EH (cell line): ENCODE results near the gene EPGN.

ENCODE experiments used
- DNase-seq: peaks from one replicate; pipeline ENCODE4 v3.0.0-alpha.2; 2015; ENCODE audit warnings: low read depth

Gene EPGN

DNA sequence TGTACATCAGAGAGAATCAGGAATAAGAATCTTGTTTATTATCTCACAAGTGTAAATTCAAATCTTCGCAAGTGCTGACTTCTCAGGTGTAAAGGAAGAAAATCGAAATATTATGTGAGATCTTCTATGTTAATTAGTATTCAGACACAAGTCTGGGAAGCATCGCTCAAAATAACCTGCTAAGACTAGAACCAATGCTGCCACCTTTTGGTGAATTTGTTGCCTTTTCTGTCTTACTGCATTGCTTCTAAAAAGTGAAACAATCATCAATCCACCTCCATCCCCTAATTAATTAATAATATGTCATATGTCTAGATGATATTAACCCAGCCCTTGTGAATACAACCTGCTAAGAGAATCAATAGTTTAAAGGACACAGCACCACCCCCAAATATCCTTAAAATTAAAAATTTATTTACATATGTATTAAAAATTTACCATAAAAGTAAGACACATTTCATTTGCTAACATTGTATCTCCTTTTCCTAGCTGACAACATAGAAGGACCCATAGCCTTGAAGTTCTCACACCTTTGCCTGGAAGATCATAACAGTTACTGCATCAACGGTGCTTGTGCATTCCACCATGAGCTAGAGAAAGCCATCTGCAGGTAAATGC is 3.5 kb downstream of the EPGN start:
- peak; percentile 72 for DNase-seq

DNA sequence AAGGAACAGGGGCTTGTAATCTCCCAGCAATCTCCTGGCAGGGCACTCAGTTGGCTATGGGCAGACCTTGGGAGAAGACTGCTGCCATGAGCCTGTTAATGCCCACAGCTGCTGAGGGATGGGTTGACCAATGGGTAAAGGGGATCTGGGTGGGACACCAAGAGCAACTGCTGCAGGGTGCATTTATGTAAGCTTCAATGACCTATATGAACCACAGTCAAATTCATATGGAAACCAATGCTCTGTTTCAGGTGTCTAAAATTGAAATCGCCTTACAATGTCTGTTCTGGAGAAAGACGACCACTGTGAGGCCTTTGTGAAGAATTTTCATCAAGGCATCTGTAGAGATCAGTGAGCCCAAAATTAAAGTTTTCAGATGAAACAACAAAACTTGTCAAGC is 6.1 kb downstream of the EPGN start:
- no peak for DNase-seq

DNA sequence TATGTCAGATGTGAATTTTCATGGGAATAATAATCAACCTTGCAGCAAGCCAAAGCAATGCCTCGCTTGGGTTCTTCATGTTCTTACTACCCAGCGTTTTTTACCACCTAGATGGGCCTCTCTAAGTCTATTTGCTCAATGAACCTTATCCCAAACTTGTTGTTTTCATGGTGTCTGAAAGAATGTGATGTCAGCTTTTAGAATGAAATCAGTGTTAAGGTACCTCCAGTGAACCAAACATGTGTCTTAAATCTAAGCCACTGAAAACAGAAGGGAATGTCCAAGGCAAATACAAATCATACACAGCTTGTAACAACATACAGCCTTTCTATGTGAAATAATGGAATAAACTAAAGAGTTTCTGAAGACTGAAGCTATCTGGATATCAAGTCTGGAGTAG is 6.7 kb downstream of the EPGN start:
- no peak for DNase-seq

DNA sequence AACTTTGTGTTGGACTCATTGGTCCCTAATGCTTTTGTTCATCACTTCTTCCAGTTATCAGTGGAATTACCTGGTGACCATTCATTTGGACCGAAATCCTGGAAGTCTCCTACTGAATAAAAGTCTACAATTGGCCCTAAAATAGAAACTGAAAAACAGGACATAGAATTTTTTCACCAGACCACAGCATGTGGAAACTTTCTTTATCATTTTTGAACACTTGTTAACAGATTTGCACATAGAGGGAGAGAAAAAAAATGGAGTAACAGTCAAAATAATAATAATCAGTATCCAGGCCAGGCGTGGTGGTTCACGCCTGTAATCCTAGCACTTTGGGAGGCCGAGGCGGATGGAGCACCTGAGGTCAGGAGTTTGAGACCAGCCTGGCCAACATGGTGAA is 7.1 kb downstream of the EPGN start:
- DNase-seq = no peak

DNA sequence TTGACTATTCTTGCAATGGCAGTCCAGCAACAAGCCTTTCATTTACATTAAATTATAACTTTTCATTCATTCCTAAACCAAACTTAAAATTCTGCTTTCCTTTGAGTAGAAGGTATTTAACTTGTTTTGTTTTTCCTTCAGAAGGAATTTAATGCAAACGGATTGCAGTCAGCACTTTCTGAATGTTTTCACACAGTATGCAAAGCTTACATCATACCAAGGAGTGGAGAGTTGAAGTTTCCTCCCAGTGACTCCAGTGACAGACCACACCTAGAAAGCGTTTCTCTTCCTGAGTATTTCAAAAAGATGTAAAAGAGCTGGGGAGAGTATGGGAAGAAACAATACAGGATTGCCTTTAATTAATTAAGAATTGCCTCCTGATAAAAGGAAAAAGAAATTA is 8.1 kb downstream of the EPGN start:
- DNase-seq = peak; percentile 13

DNA sequence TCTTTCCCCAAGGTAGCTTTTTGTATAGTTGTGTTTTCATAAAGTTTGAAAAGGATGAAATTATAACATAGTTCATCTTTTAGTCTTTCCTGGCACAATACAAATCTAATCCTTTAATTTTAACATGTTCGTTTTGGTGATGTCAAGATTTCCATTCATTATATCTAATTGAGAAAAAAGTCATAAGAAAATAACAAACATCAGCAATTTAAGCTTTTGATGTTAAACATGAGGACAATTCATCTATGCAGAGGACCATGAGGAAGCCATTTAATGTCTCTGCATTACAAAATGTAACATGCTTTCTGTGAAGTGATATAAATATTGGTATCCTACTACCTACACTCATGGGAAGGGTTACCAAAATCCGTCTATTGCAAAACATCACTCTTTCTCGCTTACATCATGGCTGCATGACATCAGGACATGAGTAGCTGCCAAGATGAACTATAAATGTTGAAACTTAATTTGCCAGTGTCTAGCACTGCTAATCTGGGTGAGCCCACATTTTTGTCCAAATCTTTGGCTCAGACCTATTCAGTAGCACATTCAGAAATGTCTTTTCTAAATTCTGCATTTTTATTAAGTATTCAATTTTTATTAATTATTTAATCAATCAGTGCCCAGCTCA is 9.5 kb downstream of the EPGN start:
- peak; percentile 6 for DNase-seq

- DNase-seq = no peak
Observed at GRCh38 chr4:74318276-74318675, 10.0 kb downstream of the EPGN start.

GRCh38 chr4:74319470-74319869 is 11.2 kb downstream of the EPGN start:
- peak; percentile 5 for DNase-seq

GRCh38 chr4:74320559-74321118 is 12.4 kb downstream of the EPGN start:
- peak; percentile 67 for DNase-seq

DNA sequence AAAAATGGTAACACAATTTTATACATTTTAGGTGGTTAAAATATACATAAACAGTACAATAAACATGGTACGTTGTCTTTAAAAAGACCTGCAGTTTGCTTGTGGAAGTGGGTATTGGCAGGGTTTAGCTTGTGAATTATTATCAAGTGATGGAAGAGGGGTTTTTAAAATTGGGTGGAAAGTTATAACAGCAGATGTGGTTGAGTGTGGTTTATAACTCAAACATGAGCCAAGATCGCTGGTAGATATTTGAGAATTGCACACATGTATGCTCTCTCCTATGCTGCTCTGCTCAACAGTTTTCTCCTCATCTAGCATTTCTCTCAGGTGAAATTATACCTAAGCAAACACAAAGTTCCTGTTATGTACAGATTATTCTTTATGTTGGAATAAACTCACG is 14.0 kb downstream of the EPGN start:
- no peak for DNase-seq

DNA sequence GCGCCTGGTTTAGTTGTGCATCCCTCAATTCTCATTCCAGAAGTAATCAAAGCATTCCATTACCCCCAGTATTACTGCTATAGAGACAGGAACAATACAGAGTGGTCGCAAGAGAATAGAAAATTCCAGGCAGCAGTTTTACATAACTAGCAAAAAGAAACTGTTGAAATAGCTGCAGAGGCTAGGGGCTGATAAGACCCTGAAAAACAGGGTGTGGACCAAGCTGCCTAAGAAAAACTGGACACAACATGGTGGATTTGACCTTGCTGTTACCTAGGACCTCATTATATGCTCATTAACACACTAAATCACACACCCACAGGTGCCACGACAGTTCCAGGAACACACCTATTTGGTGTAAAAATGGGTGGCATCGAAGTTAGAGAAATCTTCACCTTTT is 15.4 kb downstream of the EPGN start:
- no peak for DNase-seq

GRCh38 chr4:74324262-74324661 is 16.0 kb downstream of the EPGN start:
- DNase-seq = no peak

DNA sequence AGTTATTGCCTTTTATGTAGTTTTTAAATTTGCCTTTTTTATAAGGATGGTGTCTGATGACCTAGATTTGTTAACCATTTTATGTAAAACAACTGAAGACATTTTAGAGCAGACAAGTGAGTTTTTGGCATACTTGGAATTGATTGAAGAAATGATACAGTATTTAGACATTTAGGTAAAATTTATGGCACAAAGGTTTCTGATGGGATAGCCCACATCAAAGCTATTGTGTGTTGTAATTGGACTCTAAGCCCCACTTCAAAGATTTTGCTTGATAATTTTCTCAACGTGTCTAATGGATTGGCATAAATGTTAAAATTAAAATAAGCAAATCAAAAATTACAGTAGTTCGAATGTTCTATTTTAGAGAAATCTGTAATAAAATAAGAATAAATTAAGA is 17.6 kb downstream of the EPGN start:
- DNase-seq = no peak

- DNase-seq = peak; percentile 67
Observed at GRCh38 chr4:74327762-74328161, 19.5 kb downstream of the EPGN start.

DNA sequence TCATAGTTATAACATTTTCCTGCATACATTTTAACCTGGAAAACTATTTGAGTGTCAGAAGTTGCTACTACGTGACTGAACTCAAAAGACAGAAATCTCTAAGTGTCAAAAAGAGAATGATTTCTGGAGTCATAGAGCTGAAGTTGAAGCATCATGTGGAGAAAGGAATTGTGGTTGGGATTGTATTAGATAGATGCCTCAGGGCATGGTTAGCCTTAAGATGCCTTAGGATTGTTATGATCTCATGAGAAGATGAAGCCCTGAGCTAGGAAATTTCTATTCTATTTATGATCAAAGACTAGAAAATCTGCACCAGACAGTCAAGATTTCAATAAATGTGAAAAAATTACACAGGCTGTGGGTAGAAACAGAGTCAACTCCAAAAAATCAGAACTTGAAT is 20.2 kb downstream of the EPGN start:
- DNase-seq = peak; percentile 72

DNA sequence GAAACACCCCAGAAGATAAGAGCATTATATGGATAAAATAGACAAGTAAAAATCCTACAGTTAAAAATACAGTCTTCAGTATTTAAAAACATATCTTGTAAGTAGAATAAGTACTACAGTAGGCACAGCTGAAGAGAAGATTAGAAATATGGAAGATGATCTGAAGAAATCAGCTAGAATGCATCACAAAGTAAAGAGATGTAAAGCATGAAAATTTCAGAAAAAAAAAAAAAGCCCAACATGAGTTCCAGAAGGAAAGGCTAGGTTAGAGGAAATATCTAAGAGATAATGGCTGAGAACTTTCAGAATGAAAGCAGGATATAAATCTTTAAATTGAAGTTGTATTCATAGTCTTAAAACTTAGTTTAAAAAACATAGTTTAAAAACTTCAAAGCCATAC is 21.0 kb downstream of the EPGN start:
- DNase-seq = no peak

- peak; percentile 25 for DNase-seq
Observed at GRCh38 chr4:74330295-74330750, 22.1 kb downstream of the EPGN start.

GRCh38 chr4:74331252-74331651 is 23.0 kb downstream of the EPGN start:
- DNase-seq = no peak

DNA sequence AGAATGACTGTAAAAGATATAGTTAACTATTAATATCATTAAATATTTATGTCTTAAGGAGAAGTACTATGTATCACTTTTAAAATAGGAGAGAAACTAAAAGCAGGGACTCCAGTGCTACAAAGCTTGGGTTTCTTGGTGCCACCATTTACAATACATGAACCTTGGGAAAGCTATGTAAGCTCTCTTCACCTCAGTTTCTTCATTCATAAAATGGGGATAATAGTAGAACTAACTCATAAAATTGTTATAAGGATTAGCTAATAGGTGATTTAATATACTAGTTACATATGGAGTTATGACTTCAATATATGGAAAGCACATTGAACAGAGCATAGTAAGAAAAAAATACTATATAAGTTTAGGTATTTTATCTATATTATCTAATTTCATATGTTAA is 23.7 kb downstream of the EPGN start:
- DNase-seq = no peak

GRCh38 chr4:74334636-74335035 is 26.4 kb downstream of the EPGN start:
- no peak for DNase-seq

DNA sequence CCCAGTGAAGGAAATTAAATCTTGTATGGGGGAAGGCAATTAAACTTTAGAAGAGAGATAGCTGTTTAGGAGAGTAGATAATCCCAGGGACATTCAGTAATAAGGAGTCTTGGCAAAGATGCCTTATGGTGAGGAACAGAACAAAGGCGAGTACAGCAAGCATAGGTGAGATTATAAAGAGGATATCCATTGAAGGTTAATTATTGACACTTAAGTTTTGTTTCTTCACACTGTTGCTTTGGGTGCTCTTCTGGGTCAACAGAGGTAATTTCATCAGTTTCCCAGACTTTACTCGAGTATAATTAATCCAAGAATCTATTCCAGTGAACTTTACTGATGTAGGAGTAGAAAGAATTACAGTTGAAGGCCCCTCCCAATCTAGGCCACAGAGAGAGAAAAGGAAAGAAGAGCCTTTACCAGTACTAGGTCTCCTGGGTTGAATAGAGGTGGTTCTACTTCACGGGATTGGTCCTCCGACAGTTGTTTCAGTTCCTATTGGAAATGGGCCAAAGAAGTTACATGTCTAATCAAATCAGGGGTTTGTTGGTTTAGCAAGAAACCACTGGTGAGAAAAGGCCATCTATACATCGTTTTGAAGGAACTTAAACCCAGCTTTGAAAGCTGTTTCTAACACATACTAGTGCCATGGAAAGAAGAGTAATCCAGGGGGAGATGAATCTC is 27.2 kb downstream of the EPGN start:
- no peak for DNase-seq

DNA sequence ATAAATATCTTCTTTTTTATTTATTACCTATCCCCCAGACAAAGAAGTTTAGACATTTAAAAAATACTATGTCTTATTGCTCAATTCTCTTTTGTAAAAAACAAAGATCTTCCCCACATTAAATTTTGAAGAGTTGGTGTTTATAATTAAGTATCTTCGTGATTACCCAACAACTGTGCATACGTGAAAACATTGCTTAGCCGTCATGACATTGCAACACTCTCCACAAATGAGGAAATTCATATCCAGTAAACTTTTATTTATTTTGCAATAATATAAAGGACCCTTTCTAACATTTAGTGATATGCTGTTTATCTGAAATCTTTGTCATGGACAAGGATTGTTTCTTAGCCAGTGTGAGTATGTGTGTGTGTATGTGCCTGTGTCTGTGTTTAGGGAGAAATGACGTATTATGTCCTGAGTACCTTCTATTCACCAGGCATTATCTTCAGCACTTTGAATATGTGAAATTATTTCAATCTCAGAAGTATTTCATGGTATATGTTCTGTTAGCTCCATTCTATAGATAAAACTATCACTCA is 30.6 kb downstream of the EPGN start:
- no peak for DNase-seq

- DNase-seq = no peak
Observed at GRCh38 chr4:74339501-74339900, 31.2 kb downstream of the EPGN start.
